Sigmoid colon (tissue), 7 donors: Measurements from ENCODE around the gene CIITA. TPM values are rescaled to one million over a fixed set of nuclear protein-coding genes. Genes with fewer than 3 reads are reported as not detected.

Source experiments
- DNase-seq: peaks from one replicate; pipeline ENCODE4 v3.0.0-alpha.2; 2019
- H3K27ac ChIP-seq, 4 donors: fragments of 200-600 bp; sonication (generic); one replicate each; pipeline ENCODE4 v1.5.1; 2016 to 2019; ENCODE audit warnings: mild to moderate bottlenecking in 1 of 4
- H3K27me3 ChIP-seq, 3 donors: fragments of 200-600 bp; sonication (generic); one replicate each; pipeline ENCODE4 v1.5.1; 2019; ENCODE audit warnings: mild to moderate bottlenecking in 1 of 3
- H3K36me3 ChIP-seq, 4 donors: fragments of 200-600 bp; sonication (generic); one replicate each; pipeline ENCODE4 v1.5.1; 2016 to 2019
- H3K4me1 ChIP-seq, 4 donors: fragments of 200-600 bp; sonication (generic); one replicate each; pipeline ENCODE4 v1.5.1; 2017 to 2019
- H3K4me3 ChIP-seq, 4 donors: fragments of 200-600 bp; sonication (generic); one replicate each; pipeline ENCODE4 v1.5.1; 2017 to 2019; ENCODE audit warnings: mild to moderate bottlenecking in 2 of 4, moderate library complexity in 1 of 4
- H3K9me3 ChIP-seq, 4 donors: fragments of 200-600 bp in 3 of 4; sonication (generic) in 3 of 4; one replicate each; pipeline versions ENCODE4 v1.5.1 to v1.6.1; 2013 to 2019
- EP300 ChIP-seq, 4 donors: sonication (generic); formaldehyde crosslinking; IDR thresholded peaks; one replicate each; pipeline ENCODE4 v1.6.1; 2017; ENCODE audit warnings: antibody characterized with exemption in 4 of 4
- POLR2A ChIP-seq, 2 donors: fragments of 450-650 bp; IDR thresholded peaks; one replicate each; pipeline ENCODE4 v1.6.1; 2016; ENCODE audit warnings: antibody characterized with exemption in 2 of 2, mild to moderate bottlenecking in 2 of 2, moderate library complexity in 2 of 2
- POLR2AphosphoS5 ChIP-seq, 4 donors: sonication (generic); formaldehyde crosslinking; IDR thresholded peaks; one replicate each; pipeline ENCODE4 v1.6.1; 2017; ENCODE audit warnings: antibody characterized with exemption in 4 of 4
- WGBS, 2 donors: extraction: QIAGEN DNeasy Blood & Tissue Kit; methylation state at CpG; one replicate each; pipeline ENCODE4 v1.1.7; 2013; 5-methylcytosine and 5-hydroxymethylcytosine counted together
- intact Hi-C: fragments of 100-400 bp; cut with DNase I; formaldehyde crosslinking; loops from one replicate; pipeline ENCODE4 v1.15.1; 2023
- polyA plus RNA-seq, 3 donors: library from polyadenylated mRNA; stranded (reverse); fragments of 200-250 nt; gene quantifications; one replicate each; pipeline ENCODE4 v1.2.3, GENCODE V29; 2013
- total RNA-seq, 4 donors: library from RNA; depleted of rRNA; stranded (reverse); fragments of >200 nt; gene quantifications; one replicate each; pipeline ENCODE4 v1.1.0, GENCODE V29; 2016
- TF ChIP-seq, protein P1 (sequence below), 4 experiments: fragments of 450-650 bp in 3 of 4; fragments of 200-600 bp in 1 of 4; IDR thresholded peaks; one replicate each; pipeline ENCODE4 v1.5.1; 2016 to 2019; ENCODE audit warnings: antibody characterized with exemption in 4 of 4, mild to moderate bottlenecking in 3 of 4, moderate library complexity in 2 of 4
- donor health status: healthy with polysubstance abuse.
- donor health status: Bipolar disorder and iron deficiency.
- donor health status: healthy.

CIITA gene
- total and polyA plus RNA-seq, 7 donors, result 1.2 to 53.9 (median 9.7) TPM

DNA sequence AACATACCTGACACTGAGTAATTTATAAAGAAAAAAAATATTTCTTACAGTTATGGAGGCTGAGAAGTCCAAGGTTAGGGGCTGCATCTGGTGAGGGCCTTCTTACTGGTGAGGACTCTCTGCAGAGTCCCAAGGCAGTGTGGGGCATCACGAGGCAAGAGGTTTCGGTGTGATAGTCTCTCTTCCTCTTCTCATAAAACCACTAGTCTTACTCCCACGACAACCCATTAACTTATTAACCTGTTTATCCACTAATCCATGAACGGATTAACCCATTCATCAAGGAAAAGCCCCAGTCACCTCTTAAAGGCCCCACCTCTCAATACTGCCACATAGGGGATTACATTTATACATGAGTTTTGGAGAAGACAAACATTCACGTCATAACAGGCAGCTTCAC, 20.1 kb downstream of the CIITA start:
- 59 to 74% methylated on average over 5 of the region's 5 CpGs for WGBS, 2 donors
- Histone ChIP-seq H3K9me3 (no peaks in the 10 kb centered on the region), H3K36me3 (no peaks in the 10 kb centered on the region), H3K4me1 (no peaks in the 10 kb centered on the region), H3K27me3 (peaks cover 0 to 14% (median 0%) of the 10 kb centered on the region in 3 donors), H3K4me3 (no peak overlapping the region), H3K27ac (no peak overlapping the region)
- intact Hi-C loops, result no loop called here
- DNase-seq, result no peak
- TF ChIP-seq POLR2AphosphoS5 (IDR thresholded peaks at IDR 0.05) (no peak), EP300 (IDR thresholded peaks at IDR 0.05) (no peak), POLR2A (IDR thresholded peaks at IDR 0.05) (no peak)
- TF ChIP-seq, protein P1, sequence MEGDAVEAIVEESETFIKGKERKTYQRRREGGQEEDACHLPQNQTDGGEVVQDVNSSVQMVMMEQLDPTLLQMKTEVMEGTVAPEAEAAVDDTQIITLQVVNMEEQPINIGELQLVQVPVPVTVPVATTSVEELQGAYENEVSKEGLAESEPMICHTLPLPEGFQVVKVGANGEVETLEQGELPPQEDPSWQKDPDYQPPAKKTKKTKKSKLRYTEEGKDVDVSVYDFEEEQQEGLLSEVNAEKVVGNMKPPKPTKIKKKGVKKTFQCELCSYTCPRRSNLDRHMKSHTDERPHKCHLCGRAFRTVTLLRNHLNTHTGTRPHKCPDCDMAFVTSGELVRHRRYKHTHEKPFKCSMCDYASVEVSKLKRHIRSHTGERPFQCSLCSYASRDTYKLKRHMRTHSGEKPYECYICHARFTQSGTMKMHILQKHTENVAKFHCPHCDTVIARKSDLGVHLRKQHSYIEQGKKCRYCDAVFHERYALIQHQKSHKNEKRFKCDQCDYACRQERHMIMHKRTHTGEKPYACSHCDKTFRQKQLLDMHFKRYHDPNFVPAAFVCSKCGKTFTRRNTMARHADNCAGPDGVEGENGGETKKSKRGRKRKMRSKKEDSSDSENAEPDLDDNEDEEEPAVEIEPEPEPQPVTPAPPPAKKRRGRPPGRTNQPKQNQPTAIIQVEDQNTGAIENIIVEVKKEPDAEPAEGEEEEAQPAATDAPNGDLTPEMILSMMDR (IDR thresholded peaks at IDR 0.05), result no peak

DNA sequence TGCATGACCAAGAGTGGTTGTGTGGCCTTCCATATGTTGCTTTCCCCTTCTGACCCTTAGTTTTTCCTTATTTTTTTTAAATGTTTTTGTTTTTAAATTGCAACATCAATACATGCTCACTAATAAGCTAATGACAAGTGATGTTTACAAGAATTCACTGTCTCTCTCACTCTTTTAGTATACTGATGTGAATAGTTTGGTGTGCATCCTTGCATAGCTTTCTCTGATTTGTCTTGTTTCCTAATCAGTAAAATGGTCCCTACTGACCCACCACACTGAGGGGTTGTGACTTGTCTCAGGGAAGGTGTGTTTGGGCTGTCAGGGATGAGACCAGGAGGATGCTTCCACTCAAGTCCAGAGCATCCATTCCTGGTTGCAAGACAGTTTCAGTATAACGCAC, 26.0 kb downstream of the CIITA start:
- no peak overlapping the region for H3K27ac ChIP-seq
- intact Hi-C loops, result no loop called here
- no peak for DNase-seq
- peaks cover 0 to 5% (median 0%) of the 10 kb centered on the region in 4 donors for H3K9me3 ChIP-seq
- no peak overlapping the region for H3K4me3 ChIP-seq
- TF ChIP-seq POLR2AphosphoS5 (IDR thresholded peaks at IDR 0.05) (no peak), POLR2A (IDR thresholded peaks at IDR 0.05) (no peak), EP300 (IDR thresholded peaks at IDR 0.05) (no peak)
- TF ChIP-seq, protein P1 (IDR thresholded peaks at IDR 0.05), result no peak
- H3K36me3 ChIP-seq, result no peaks in the 10 kb centered on the region
- no peaks in the 10 kb centered on the region for H3K4me1 ChIP-seq
- WGBS, 2 donors, result 95 to 96% methylated on average over 1 of the region's 1 CpG
- no peaks in the 10 kb centered on the region for H3K27me3 ChIP-seq

DNA sequence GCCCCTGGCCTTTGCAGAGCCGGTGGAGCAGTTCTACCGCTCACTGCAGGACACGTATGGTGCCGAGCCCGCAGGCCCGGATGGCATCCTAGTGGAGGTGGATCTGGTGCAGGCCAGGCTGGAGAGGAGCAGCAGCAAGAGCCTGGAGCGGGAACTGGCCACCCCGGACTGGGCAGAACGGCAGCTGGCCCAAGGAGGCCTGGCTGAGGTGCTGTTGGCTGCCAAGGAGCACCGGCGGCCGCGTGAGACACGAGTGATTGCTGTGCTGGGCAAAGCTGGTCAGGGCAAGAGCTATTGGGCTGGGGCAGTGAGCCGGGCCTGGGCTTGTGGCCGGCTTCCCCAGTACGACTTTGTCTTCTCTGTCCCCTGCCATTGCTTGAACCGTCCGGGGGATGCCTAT, 29.5 kb downstream of the CIITA start:
- Histone ChIP-seq H3K27ac (no peak overlapping the region), H3K9me3 (peaks cover 0 to 5% (median 0%) of the 10 kb centered on the region in 4 donors), H3K4me1 (no peaks in the 10 kb centered on the region), H3K27me3 (no peaks in the 10 kb centered on the region), H3K36me3 (no peaks in the 10 kb centered on the region), H3K4me3 (no peak overlapping the region)
- TF ChIP-seq POLR2A (IDR thresholded peaks at IDR 0.05) (no peak), POLR2AphosphoS5 (IDR thresholded peaks at IDR 0.05) (no peak)
- 93 to 94% methylated on average over 19 of the region's 19 CpGs for WGBS, 2 donors
- intact Hi-C loops, result no loop called here
- no peak for DNase-seq

GRCh38 chr16:10906914-10907756, 30.1 kb downstream of the CIITA start:
- no peak for DNase-seq
- WGBS, 2 donors, result 91 to 92% methylated on average over 46 of the region's 46 CpGs
- intact Hi-C loops, result no loop called here
- H3K4me3 ChIP-seq, result no peak overlapping the region
- H3K27ac ChIP-seq, result no peak overlapping the region
- H3K27me3 ChIP-seq, result no peaks in the 10 kb centered on the region
- no peak for TF ChIP-seq POLR2AphosphoS5 (IDR thresholded peaks at IDR 0.05)
- no peak for TF ChIP-seq POLR2A (IDR thresholded peaks at IDR 0.05)
- TF ChIP-seq, protein P1 (IDR thresholded peaks at IDR 0.05), result no peak
- TF ChIP-seq EP300 (IDR thresholded peaks at IDR 0.05), result no peak
- H3K36me3 ChIP-seq, result no peaks in the 10 kb centered on the region
- H3K4me1 ChIP-seq, result no peaks in the 10 kb centered on the region
- H3K9me3 ChIP-seq, result peaks cover 0 to 5% (median 0%) of the 10 kb centered on the region in 4 donors

- intact Hi-C loops, result no loop called here
- 92% methylated on average over 21 of the region's 21 CpGs for WGBS, 2 donors
- TF ChIP-seq POLR2A (IDR thresholded peaks at IDR 0.05), result no peak
- TF ChIP-seq, protein P1 (IDR thresholded peaks at IDR 0.05), result no peak
- TF ChIP-seq EP300 (IDR thresholded peaks at IDR 0.05), result no peak
- no peak for TF ChIP-seq POLR2AphosphoS5 (IDR thresholded peaks at IDR 0.05)
- Histone ChIP-seq H3K4me1 (no peaks in the 10 kb centered on the region), H3K4me3 (no peak overlapping the region), H3K27ac (no peak overlapping the region), H3K27me3 (no peaks in the 10 kb centered on the region), H3K9me3 (no peaks in the 10 kb centered on the region), H3K36me3 (no peaks in the 10 kb centered on the region)
- no peak for DNase-seq
Observed at GRCh38 chr16:10907757-10908045, 30.7 kb downstream of the CIITA start.
